Neural crest cell (in vitro differentiated cells): ENCODE measurements around the gene PKIB. TPM values are rescaled to one million over a fixed set of nuclear protein-coding genes. Genes with fewer than 3 reads are reported as not detected.

ENCODE experiments used
- DNase-seq: peaks from one replicate; pipeline ENCODE4 v3.0.0; 2021; ENCODE audit warnings: low read depth, mixed read lengths, low spot score
- H3K27ac Mint-ChIP-seq: one replicate; pipeline ENCODE4 v1.8.0; 2021; ENCODE audit warnings: mild to moderate bottlenecking, mixed read lengths; ENCODE audit not compliant: unreplicated experiment
- H3K27me3 Mint-ChIP-seq: 2 replicates; pipeline ENCODE4 v1.8.0; 2021; ENCODE audit warnings: low read depth, mild to moderate bottlenecking, mixed read lengths
- H3K36me3 Mint-ChIP-seq: 2 replicates; pipeline ENCODE4 v1.8.0; 2021; ENCODE audit warnings: low read depth, mild to moderate bottlenecking, mixed read lengths
- H3K4me1 Mint-ChIP-seq: 2 replicates; pipeline ENCODE4 v1.8.0; 2021; ENCODE audit warnings: mixed read lengths
- H3K4me3 Mint-ChIP-seq: one replicate; pipeline ENCODE4 v1.8.0; 2021; ENCODE audit warnings: mild to moderate bottlenecking, mixed read lengths
- H3K9me3 Mint-ChIP-seq: 2 replicates; pipeline ENCODE4 v1.8.0; 2021; ENCODE audit warnings: mixed read lengths
- total RNA-seq: library from RNA; stranded (reverse); gene quantifications from 2 replicates; pipeline ENCODE4 v1.2.1, GENCODE V29; 2021
- TF ChIP-seq, protein P1 (sequence below): fragments of 200-600 bp; sonication (generic); conservative IDR thresholded peaks from 2 replicates; pipeline ENCODE4 v1.5.0; 2021; ENCODE audit warnings: antibody characterized with exemption, mild to moderate bottlenecking

Gene PKIB
- total RNA-seq, 1 donor from 2014 or later, result 86.4 TPM

DNA sequence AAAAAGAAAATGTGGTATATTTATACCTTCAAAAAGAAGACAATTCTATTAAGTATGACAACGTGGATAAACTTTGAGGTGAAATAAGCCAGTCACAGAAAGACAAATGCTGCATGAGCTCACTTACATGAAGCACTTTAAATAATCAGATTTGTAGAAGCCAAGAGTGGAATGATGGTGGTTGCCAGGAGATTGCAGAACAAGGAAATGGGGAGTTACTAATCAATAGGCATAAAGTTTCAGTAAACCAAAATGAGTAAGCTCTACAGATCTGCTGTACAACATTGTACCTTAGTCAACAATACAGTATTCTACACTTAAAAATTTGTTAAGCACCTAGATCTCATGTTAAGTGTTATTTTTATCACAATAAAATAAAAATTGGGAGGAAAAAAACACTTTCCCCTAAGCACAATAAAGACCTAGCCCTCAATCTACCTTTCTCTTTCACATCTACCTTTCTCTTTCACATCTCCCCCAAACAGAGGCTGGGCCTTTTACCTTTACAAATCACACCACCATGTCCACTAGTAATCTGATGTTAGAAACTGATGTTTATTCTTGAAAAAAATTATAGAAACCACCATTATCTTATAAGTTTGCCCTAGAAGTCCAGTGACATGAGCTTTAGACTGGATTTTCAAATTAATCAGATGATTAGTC lies 73.9 kb downstream of the PKIB start:
- Mint-ChIP-seq H3K4me3 (no peak overlapping the region), H3K27ac (no peak overlapping the region), H3K4me1 (peaks cover under 1% of the 10 kb centered on the region), H3K27me3 (no peaks in the 10 kb centered on the region), H3K9me3 (peaks cover 11% of the 10 kb centered on the region), H3K36me3 (peaks cover 37% of the 10 kb centered on the region)
- DNase-seq, result no peak
- TF ChIP-seq, protein P1, sequence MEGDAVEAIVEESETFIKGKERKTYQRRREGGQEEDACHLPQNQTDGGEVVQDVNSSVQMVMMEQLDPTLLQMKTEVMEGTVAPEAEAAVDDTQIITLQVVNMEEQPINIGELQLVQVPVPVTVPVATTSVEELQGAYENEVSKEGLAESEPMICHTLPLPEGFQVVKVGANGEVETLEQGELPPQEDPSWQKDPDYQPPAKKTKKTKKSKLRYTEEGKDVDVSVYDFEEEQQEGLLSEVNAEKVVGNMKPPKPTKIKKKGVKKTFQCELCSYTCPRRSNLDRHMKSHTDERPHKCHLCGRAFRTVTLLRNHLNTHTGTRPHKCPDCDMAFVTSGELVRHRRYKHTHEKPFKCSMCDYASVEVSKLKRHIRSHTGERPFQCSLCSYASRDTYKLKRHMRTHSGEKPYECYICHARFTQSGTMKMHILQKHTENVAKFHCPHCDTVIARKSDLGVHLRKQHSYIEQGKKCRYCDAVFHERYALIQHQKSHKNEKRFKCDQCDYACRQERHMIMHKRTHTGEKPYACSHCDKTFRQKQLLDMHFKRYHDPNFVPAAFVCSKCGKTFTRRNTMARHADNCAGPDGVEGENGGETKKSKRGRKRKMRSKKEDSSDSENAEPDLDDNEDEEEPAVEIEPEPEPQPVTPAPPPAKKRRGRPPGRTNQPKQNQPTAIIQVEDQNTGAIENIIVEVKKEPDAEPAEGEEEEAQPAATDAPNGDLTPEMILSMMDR, result no peak

- H3K9me3 Mint-ChIP-seq, result peaks cover 7% of the 10 kb centered on the region
Observed at GRCh38 chr6:122692175-122692598, 82.0 kb downstream of the PKIB start.

GRCh38 chr6:122692807-122693580 lies 82.8 kb downstream of the PKIB start:
- Mint-ChIP-seq H3K9me3 (peaks cover 8% of the 10 kb centered on the region), H3K4me1 (no peaks in the 10 kb centered on the region), H3K27ac (no peak overlapping the region), H3K36me3 (peaks cover 31% of the 10 kb centered on the region), H3K27me3 (no peaks in the 10 kb centered on the region), H3K4me3 (no peak overlapping the region)
- DNase-seq, result no peak
- TF ChIP-seq, protein P1, result no peak

More at GRCh38 chr6:122692175-122692598, 82.0 kb downstream of the PKIB start:
- Mint-ChIP-seq H3K27ac (no peak overlapping the region), H3K4me3 (no peak overlapping the region), H3K36me3 (peaks cover 32% of the 10 kb centered on the region), H3K4me1 (no peaks in the 10 kb centered on the region), H3K27me3 (no peaks in the 10 kb centered on the region)
- DNase-seq, result no peak
- TF ChIP-seq, protein P1, result no peak

DNA sequence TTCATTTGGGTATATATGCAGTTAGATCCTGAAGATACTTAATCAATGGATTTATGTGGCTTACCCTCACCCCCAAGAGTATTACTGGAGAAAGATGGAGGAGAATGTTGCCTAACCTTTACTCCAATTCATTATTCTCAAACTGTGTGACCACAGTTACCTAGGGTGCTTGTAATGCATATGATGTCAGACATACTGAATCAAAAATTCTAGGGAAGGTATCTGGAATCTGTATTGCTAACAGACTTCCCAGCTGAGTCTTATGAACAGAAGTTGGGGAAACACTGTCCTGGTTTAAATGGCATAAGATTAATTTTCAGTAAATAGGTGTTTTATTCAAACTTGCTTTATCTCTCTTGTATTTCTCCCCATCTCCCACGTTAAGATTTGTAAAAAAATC lies 83.9 kb downstream of the PKIB start:
- H3K36me3 Mint-ChIP-seq, result peaks cover 24% of the 10 kb centered on the region
- TF ChIP-seq, protein P1, result no peak
- DNase-seq, result no peak
- no peaks in the 10 kb centered on the region for H3K27me3 Mint-ChIP-seq
- H3K4me3 Mint-ChIP-seq, result no peak overlapping the region
- no peaks in the 10 kb centered on the region for H3K4me1 Mint-ChIP-seq
- no peak overlapping the region for H3K27ac Mint-ChIP-seq
- H3K9me3 Mint-ChIP-seq, result peaks cover 7% of the 10 kb centered on the region

DNA sequence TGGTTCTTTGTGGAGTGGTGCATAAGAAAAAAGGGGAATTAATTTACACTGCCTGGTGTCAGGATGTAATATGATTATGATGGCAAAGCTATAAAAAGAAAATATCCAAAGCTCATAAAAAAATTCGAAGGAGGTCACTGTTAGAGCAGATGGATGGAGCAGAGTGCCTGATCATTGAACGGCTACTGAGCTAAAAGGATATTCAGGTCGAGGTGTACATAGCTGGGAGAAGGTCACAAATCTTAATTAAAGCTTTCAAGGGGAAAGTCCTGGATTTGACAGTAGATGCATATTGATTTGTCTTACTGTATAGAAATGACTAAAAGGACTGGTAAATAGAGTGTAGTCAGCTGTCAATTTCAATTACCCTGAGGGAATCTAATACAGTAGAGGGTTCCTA lies 84.4 kb downstream of the PKIB start:
- Mint-ChIP-seq H3K36me3 (peaks cover 21% of the 10 kb centered on the region), H3K27me3 (no peaks in the 10 kb centered on the region), H3K4me3 (no peak overlapping the region), H3K27ac (no peak overlapping the region), H3K9me3 (peaks cover 4% of the 10 kb centered on the region), H3K4me1 (no peaks in the 10 kb centered on the region)
- DNase-seq, result no peak
- TF ChIP-seq, protein P1, result no peak
